ENCODE data around the gene AOPEP. TPM values are rescaled to one million over a fixed set of nuclear protein-coding genes. Genes with fewer than 3 reads are reported as not detected.

AOPEP gene
- polyA plus RNA-seq, 2 of the 4 experiments (the other 2 are of a cell fraction): 226 to 266 TPM

DNA sequence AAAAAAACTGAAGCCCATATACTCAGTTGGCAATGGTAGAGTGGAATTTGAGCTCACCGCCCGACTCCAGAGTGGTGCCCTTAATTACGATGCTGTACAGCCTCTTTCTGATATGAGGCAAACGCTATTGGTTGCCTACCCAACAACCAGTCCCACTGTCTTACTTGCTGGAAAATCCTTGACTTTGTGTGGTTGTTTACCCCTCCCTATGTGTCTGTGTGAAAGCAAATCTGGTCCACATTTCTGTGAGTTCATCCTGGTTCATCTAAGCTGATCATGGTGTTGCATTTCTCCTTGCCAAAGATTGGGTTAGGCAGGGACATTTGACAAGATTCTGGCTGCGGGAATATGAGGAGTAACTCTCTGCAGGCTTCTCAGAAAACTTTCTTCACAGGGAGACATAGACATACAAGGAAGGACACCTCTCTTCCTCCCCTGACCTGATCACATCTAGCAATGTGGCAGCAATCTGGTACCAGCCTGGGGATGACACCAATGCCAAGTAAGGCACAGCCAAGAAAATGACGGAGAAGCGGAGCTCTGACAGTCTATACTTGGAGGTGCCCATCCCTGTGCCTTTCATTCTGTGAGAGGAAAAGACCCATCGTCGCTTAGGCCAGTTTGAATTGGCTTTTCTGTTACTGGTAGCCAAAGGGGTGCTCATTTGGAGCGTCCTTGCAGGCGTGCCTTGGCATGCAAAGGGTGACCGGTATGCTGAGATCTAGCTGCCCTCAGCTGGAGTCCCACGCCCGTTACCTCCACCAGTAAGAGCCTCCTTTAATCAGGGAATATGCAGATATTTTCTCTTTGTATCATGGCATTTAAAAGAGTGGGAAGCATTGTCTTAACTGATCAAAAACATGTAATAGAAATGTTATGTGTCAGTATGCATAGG lies 124.3 kb downstream of the AOPEP start:
- ChIA-PET CTCF (interaction anchor here (0.6 to 0.8 kb wide), 2 partner anchors 98 to 170 kb away, joined by 3 read pairs; no protein-coding TSS in a partner anchor), POLR2A (no interaction called here)
- Histone ChIP-seq H3K4me3 (no peak overlapping the region), H3K9me3 (no peaks in the 10 kb centered on the region), H3K4me1 (peaks cover 51% of the 10 kb centered on the region), H3K27ac (peak overlapping the region; percentile 17 to 84; a peak in 3 of 6 replicates), H3K4me2 (no peak overlapping the region)
- ATAC-seq (no peak), FAIRE-seq (no peak), DNase-seq (ENCODE audit: low read depth in 1 of 2, low spot score in 1 of 2) (no peak)
- 90% methylated on average over 14 of the region's 14 CpGs for WGBS (ENCODE audit: missing lambda C conversion rate)
- TF ChIP-seq POLR2AphosphoS2 (conservative IDR thresholded peaks at IDR 0.05; ENCODE audit: low read length): no peak
- TF ChIP-seq, protein P1, sequence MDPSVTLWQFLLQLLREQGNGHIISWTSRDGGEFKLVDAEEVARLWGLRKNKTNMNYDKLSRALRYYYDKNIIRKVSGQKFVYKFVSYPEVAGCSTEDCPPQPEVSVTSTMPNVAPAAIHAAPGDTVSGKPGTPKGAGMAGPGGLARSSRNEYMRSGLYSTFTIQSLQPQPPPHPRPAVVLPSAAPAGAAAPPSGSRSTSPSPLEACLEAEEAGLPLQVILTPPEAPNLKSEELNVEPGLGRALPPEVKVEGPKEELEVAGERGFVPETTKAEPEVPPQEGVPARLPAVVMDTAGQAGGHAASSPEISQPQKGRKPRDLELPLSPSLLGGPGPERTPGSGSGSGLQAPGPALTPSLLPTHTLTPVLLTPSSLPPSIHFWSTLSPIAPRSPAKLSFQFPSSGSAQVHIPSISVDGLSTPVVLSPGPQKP (IDR thresholded peaks at IDR 0.05; ENCODE audit: low read depth, low read length): no peak

- no peak overlapping the region for H3K4me3 ChIP-seq
- ATAC-seq (no peak), DNase-seq (ENCODE audit: low read depth in 1 of 2, low spot score in 1 of 2) (no peak), FAIRE-seq (no peak)
- peak overlapping the region; percentile 84 for H3K27ac ChIP-seq
- WGBS (ENCODE audit: missing lambda C conversion rate): 91% methylated on average over 4 of the region's 4 CpGs
- peaks cover 51% of the 10 kb centered on the region for H3K4me1 ChIP-seq
- CTCF ChIA-PET: interaction anchor here (0.8 to 1.3 kb wide), 2 partner anchors 12 to 170 kb away, joined by 3 read pairs; no protein-coding TSS in a partner anchor
- no peaks in the 10 kb centered on the region for H3K9me3 ChIP-seq
- POLR2A ChIA-PET: no interaction called here
- TF ChIP-seq POLR2AphosphoS2 (conservative IDR thresholded peaks at IDR 0.05; ENCODE audit: low read length): no peak
- TF ChIP-seq EP300 (IDR thresholded peaks at IDR 0.05): no peak
- TF ChIP-seq RFX5 (IDR thresholded peaks at IDR 0.05): no peak
- no peak for TF ChIP-seq RCOR1 (IDR thresholded peaks at IDR 0.05; ENCODE audit: low read depth, low read length)
- TF ChIP-seq MAX (IDR thresholded peaks at IDR 0.05): no peak
- no peak for TF ChIP-seq FOSB (CRISPR knock-in tag; IDR thresholded peaks at IDR 0.05)
- no peak overlapping the region for H3K4me2 ChIP-seq
Observed at GRCh38 chr9:94851467-94851866, 125.0 kb downstream of the AOPEP start.

DNA sequence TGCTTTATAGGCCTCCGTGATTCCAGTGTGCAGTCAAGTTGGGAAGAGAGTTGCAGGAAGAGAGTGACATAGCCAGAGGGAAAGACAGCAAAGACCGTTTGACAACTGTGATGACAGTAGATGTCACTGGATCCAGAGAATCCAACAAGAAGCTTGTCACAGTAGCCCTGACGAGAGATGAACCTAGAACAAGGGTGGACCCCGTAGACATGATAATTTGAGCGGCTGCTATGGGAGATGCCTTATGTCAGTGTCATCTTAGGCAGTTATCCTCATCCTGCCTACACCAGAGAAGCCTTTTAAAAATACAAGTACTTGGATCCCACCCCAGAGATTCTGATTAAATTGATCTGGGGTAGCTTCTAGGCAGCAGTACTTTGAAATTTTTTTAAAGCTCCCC lies 125.4 kb downstream of the AOPEP start:
- no peak for DNase-seq (ENCODE audit: low read depth in 1 of 2, low spot score in 1 of 2)
- H3K4me1 ChIP-seq: peaks cover 51% of the 10 kb centered on the region
- ChIA-PET CTCF (interaction anchor here (1.3 kb wide), 1 partner anchor 12 kb away, joined by 3 read pairs; no protein-coding TSS in a partner anchor), POLR2A (no interaction called here)
- 96% methylated on average over 5 of the region's 5 CpGs for WGBS (ENCODE audit: missing lambda C conversion rate)
- H3K4me3 ChIP-seq: no peak overlapping the region
- H3K4me2 ChIP-seq: 0 out of 3 replicates have a peak overlapping the region, but pooled peaks have one; percentile 1
- H3K9me3 ChIP-seq: no peaks in the 10 kb centered on the region
- ATAC-seq: no peak
- H3K27ac ChIP-seq: peak overlapping the region; percentile 84
- no peak for FAIRE-seq
- TF ChIP-seq ZNF302 (CRISPR knock-in tag; IDR thresholded peaks at IDR 0.05): no peak
- no peak for TF ChIP-seq CBX8 (IDR thresholded peaks at IDR 0.05)
- no peak for TF ChIP-seq MAX (IDR thresholded peaks at IDR 0.05)
- TF ChIP-seq ZFP36 (IDR thresholded peaks at IDR 0.05; ENCODE audit: borderline replicate concordance, partially characterized antibody): no peak
- TF ChIP-seq SREBF2 (IDR thresholded peaks at IDR 0.05): no peak
- no peak for TF ChIP-seq FOSL2 (IDR thresholded peaks at IDR 0.05)
- no peak for TF ChIP-seq FOSL2 (CRISPR knock-in tag; IDR thresholded peaks at IDR 0.05)
- TF ChIP-seq RCOR1 (IDR thresholded peaks at IDR 0.05; ENCODE audit: low read depth, low read length): no peak
- TF ChIP-seq HMGXB4 (CRISPR knock-in tag; IDR thresholded peaks at IDR 0.05; ENCODE audit: borderline replicate concordance): no peak
- no peak for TF ChIP-seq JUNB (IDR thresholded peaks at IDR 0.05)
- no peak for TF ChIP-seq REST (IDR thresholded peaks at IDR 0.05)
- no peak for TF ChIP-seq NPAS2 (CRISPR knock-in tag; IDR thresholded peaks at IDR 0.05; ENCODE audit: borderline replicate concordance)
- no peak for TF ChIP-seq MYC (IDR thresholded peaks at IDR 0.05; ENCODE audit: borderline replicate concordance, low read length)
